Eye (tissue), 1 donor: Measurements from ENCODE around the gene GPER1.

Experiments used
- DNase-seq: peaks from one replicate; pipeline ENCODE4 v3.0.0-alpha.2; 2015

GPER1 gene

DNA sequence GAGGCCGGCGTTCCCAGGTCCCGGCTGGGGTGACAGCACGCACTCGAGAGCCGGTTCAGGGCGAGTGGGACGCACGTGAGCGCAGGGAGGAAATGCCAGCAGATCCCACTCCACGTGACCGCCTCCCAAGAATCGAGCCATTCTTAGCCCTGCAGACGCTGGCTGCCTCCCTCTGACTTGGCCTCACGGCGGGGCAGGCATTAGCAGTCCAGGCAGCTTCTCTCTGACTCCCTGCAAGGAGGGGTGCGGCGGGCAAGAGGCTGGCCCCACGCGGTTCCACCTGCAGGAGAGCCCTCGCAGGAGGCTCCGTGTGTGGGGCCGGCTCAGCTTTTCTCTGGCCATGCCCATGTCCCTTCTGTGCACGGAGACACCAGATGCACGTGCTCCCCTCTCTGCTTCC, 33.5 kb upstream of the GPER1 start:
- peak; percentile 72 for DNase-seq

- peak; percentile 81 for DNase-seq
Observed at GRCh38 chr7:1054861-1055450, 33.0 kb upstream of the GPER1 start.

GRCh38 chr7:1055491-1055955, 32.4 kb upstream of the GPER1 start:
- no peak for DNase-seq

GRCh38 chr7:1055956-1056784, 31.7 kb upstream of the GPER1 start:
- DNase-seq = no peak

DNA sequence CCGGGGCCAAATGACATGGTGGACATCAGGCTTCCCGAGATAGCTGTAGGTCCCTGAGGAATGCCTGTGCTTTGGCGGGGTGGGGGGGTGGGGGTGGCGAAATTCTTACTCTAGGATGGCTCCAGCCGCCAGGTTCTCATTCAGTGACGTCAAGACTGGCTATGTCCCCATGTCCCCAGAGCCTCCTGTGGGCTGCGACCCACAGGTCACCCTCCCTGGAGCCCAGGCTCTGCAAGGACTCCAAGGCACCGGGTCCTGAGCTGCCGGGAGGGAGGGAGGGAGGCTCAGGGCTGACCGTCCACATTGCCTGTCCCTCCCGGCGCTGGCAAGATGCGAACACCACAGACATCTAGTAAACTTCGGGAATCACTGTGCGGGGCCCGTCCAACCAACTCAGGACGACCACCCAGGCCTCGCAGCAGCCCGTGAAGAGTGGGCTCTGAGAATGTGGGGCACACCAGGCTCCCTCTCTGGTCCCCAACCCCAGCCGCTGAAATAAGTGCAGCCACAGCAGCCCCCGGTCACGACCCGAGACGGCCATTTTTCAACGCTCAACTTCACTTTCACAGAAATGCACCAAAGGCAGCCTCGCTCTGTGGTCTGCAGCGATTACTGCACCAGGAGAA, 31.0 kb upstream of the GPER1 start:
- no peak for DNase-seq

GRCh38 chr7:1057416-1058291, 30.3 kb upstream of the GPER1 start:
- DNase-seq = no peak

DNA sequence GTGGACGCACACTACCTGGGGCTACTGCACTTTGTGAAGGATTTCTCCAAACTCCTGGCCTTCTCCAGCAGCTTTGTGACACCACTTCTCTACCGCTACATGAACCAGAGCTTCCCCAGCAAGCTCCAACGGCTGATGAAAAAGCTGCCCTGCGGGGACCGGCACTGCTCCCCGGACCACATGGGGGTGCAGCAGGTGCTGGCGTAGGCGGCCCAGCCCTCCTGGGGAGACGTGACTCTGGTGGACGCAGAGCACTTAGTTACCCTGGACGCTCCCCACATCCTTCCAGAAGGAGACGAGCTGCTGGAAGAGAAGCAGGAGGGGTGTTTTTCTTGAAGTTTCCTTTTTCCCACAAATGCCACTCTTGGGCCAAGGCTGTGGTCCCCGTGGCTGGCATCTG, 29.6 kb upstream of the GPER1 start:
- DNase-seq = no peak

DNA sequence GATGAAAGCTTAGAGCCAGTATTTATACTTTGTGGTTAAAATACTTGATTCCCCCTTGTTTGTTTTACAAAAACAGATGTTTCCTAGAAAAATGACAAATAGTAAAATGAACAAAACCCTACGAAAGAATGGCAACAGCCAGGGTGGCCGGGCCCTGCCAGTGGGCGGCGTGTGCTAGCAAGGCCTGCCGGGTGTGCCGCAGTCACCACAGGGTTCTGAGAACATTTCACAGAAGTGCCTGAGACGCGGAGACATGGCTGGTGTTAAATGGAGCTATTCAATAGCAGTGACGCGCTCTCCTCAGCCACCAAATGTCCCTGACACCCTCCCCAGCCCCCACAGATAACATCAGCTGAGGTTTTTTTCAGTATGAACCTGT, 29.1 kb upstream of the GPER1 start:
- DNase-seq = peak; percentile 56

- DNase-seq = peak; percentile 69
Observed at GRCh38 chr7:1059200-1060091, 28.5 kb upstream of the GPER1 start.

DNA sequence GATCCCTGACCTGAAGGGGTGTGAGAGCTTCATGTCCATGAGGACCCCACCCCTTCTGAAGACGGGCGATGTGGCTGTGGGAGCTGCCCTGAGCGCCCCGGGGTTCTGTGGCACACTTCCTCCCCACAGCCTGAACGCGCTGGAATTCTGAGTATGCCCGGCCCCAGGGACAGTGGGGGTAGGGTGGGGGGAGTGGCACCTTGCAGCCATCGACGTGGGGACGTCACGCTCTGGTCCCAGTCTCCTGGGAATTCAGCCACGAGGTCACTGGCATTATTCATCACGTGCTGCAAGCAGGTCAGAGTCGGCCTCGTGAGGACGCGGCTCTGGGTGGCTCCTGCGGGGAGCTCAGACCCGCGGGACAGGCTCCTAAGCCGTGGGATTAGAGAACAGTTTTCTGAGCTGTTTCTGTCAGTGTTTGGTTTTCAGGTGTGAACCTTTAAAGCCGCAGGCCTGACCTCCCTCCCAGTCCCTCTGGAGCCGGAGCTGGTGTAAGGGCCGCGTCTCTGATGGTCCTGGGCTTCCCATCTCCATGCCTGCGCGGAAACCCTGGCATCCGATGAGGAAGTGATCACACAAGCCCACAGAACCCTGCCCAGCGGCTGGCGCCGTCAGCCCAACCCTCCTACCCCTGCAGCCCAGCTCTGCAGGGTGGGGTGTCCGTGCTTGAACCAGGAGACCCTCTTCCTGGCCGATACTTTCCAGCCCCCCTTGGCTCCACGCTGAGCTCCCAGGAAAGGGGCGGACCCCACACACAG, 27.4 kb upstream of the GPER1 start:
- peak; percentile 69 for DNase-seq

GRCh38 chr7:1061180-1061579, 26.7 kb upstream of the GPER1 start:
- no peak for DNase-seq

DNA sequence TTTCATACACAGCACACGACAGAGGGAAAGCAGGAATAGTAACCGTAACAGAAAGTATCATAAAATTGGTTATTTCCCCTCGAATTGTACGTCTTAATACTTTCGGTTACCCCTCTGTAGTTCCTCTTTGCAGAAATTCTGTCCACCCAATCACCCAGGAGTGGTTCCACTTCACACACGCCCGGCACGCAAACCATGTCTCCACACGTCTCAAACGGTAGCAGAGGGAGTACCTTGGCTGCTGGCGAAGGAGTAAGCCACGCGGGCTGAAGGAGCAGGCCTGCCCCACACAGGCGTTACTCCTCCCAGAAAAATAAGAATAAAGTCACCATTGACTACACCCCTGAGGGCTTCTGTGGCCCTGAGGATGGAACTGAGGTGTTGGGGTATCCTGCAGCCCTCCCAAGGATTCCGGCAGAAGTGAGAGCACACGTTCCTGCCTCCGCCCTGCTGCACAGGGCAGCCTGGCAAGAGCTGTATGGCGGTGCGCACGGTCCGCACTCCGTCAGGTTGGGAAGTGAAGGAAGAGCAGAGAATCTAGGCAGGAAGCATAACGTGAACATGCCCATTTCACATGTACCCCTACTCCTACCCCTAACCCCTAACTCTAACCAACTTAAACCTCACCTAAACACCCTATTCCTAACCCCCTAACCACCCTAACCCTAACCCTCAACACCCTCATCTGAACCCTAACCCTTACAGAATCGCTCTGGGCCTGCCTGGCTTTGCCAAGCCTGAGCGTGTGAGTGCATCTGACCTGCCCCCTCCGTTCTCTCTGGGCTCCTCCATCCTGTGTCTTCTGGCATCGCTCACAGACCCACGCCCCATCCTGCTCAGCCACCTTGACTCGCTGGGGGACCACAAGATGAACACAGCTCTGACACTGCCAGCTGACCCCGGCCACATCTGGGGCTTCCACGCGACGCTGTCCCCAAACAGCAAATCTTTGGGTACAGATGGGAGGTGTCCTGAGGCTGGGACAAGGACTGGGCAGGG, 25.3 kb upstream of the GPER1 start:
- DNase-seq = no peak

DNA sequence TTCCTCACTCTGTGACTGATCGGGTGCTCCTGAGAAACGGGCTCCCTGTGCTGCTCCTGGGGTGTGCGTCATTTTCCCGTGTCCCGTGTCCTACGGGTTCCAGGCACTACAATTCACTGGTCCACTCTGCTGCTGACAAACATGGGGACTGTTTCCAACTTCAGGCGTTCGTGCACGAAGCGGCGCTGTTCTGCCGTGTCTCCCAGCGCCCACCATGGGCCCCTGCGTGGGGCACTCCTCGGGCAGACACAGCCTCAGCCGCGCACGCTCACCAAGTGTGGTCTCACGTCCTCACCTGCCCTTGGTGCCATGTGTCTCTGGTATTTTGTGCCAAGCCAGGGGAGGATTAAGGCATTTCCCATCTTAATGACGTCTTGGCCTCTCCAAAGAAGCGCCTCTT, 24.6 kb upstream of the GPER1 start:
- DNase-seq = no peak

DNA sequence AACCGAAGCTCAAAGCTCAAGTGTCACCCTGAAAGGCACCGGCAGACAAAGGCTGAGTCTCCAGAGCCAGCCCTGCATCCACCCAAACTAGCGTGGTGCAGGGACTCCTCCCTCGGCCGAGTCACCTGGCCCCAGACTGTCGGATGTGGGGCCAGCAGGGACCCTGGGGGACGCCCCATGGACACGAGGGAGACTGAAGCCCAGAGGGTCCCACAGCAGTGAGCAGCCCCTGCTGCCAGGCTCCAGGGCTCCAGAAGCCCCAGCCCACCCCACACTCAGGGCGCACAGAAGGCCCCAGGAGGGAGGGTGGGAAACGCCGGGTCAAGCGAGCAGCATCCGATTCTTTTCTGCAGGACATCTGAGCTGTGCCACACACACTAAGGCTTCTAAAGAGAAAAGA, 23.3 kb upstream of the GPER1 start:
- DNase-seq = no peak

DNA sequence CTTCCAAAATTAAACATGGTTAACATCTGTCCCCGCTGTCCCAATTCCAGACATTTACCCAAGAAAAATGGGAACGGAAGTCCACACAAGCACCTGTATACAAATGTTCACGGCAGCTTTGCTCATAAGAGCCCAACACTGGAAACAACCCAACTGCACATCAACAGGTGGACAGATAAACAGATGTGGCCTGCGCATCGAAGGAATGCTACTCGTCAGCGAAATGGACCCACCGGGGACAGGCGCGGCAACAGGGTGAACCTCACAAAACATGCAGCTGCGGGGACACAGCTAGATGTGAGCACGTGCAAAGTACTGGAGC, 22.7 kb upstream of the GPER1 start:
- DNase-seq = no peak

- DNase-seq = peak; percentile 90
Observed at GRCh38 chr7:1065585-1066241, 22.2 kb upstream of the GPER1 start.

- DNase-seq = no peak
Observed at GRCh38 chr7:1066242-1066588, 21.7 kb upstream of the GPER1 start.

GRCh38 chr7:1068013-1068412, 19.9 kb upstream of the GPER1 start:
- DNase-seq = no peak

- no peak for DNase-seq
Observed at GRCh38 chr7:1068619-1069018, 19.3 kb upstream of the GPER1 start.

DNA sequence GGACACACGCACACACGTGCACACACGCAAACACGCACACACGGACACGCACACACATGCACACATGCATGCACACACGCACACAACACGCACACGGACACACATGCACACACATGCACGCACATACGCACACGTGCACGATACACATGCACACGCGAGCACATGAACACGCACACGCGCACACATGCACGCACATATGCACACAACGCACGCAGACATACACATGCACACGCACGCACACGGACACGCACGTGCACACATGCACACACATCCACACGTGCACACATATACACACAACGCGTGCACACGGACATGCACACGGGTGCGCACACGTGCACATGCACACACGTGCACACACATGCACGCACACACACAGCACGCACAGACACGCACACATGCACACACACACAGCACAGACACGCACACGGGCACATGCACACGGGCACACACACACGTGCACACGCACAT, 17.3 kb upstream of the GPER1 start:
- DNase-seq = no peak
